ENCODE results near the gene OTOGL. TPM values are rescaled to one million over a fixed set of nuclear protein-coding genes. Genes with fewer than 3 reads are reported as not detected.

The OTOGL gene
- total and polyA plus RNA-seq, 10 donors = 0.09 to 0.88 (median 0.23) TPM; not detected in 1

DNA sequence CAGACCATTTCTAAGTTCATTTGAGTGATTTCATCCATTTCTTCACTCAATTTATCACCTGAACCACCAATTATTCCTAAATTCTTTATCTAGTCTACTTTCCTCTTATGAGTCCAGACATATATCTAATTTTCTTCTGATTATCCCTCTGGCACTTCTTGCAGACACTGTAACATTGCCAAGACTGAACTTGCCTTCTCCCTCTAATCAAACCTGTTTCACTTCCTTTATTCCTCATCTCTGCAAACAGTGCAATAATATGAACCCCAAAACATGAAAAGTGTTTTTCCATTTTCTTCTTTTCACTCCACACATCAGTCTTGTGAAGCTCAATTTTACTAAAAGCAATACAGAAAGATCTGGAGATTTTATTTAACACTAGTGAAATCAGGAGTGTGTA lies 306.9 kb downstream of the OTOGL start:
- no peak overlapping the region for H3K27ac ChIP-seq
- TF ChIP-seq POLR2A (IDR thresholded peaks at IDR 0.05) = no peak
- TF ChIP-seq, protein P1, sequence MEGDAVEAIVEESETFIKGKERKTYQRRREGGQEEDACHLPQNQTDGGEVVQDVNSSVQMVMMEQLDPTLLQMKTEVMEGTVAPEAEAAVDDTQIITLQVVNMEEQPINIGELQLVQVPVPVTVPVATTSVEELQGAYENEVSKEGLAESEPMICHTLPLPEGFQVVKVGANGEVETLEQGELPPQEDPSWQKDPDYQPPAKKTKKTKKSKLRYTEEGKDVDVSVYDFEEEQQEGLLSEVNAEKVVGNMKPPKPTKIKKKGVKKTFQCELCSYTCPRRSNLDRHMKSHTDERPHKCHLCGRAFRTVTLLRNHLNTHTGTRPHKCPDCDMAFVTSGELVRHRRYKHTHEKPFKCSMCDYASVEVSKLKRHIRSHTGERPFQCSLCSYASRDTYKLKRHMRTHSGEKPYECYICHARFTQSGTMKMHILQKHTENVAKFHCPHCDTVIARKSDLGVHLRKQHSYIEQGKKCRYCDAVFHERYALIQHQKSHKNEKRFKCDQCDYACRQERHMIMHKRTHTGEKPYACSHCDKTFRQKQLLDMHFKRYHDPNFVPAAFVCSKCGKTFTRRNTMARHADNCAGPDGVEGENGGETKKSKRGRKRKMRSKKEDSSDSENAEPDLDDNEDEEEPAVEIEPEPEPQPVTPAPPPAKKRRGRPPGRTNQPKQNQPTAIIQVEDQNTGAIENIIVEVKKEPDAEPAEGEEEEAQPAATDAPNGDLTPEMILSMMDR (IDR thresholded peaks at IDR 0.05 in 8 of 11, conservative IDR thresholded peaks at IDR 0.05 in 3 of 11) = no peak
- no peak for DNase-seq
- intact Hi-C loops (cut with DNase I; ENCODE audit: low total_unique reads) = no loop called here
- no peaks in the 10 kb centered on the region for H3K9me3 ChIP-seq
- no peaks in the 10 kb centered on the region for H3K27me3 ChIP-seq (replicated peaks in 1 of 7)
- no peak overlapping the region for H3K4me3 ChIP-seq
- no peaks in the 10 kb centered on the region for H3K4me1 ChIP-seq
- no peaks in the 10 kb centered on the region for H3K36me3 ChIP-seq

DNA sequence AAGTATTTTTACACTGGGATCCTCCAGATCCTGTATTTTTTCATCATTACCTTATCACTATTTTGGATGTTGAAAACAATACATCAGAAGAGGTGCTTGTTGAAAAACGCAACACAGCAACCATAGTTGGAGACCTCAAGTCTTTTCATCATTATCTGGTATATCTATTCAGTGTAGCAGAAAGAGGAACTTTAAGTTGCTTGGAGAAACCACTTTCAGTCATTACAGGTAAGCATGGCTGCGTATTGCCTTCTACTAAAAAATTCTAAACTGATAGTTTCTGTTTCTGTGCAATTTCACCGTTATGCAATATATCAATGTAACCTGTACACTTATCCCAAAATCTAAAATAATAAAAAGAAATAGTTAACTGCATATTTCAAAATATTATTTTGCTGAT lies 312.4 kb downstream of the OTOGL start:
- H3K27ac ChIP-seq = no peak overlapping the region
- H3K36me3 ChIP-seq = no peaks in the 10 kb centered on the region
- no peaks in the 10 kb centered on the region for H3K4me1 ChIP-seq
- 34 to 43% (median 38%) methylated on average over 3 of the region's 3 CpGs for WGBS, 5 donors
- intact Hi-C loops (cut with DNase I; ENCODE audit: low total_unique reads) = no loop called here
- DNase-seq = no peak
- H3K4me3 ChIP-seq = no peak overlapping the region
- no peaks in the 10 kb centered on the region for H3K9me3 ChIP-seq
- no peaks in the 10 kb centered on the region for H3K27me3 ChIP-seq (replicated peaks in 1 of 7)
- TF ChIP-seq, protein P1 (IDR thresholded peaks at IDR 0.05 in 8 of 11, conservative IDR thresholded peaks at IDR 0.05 in 3 of 11) = no peak
- no peak for TF ChIP-seq POLR2AphosphoS5 (IDR thresholded peaks at IDR 0.05)
- TF ChIP-seq POLR2A (IDR thresholded peaks at IDR 0.05) = no peak

DNA sequence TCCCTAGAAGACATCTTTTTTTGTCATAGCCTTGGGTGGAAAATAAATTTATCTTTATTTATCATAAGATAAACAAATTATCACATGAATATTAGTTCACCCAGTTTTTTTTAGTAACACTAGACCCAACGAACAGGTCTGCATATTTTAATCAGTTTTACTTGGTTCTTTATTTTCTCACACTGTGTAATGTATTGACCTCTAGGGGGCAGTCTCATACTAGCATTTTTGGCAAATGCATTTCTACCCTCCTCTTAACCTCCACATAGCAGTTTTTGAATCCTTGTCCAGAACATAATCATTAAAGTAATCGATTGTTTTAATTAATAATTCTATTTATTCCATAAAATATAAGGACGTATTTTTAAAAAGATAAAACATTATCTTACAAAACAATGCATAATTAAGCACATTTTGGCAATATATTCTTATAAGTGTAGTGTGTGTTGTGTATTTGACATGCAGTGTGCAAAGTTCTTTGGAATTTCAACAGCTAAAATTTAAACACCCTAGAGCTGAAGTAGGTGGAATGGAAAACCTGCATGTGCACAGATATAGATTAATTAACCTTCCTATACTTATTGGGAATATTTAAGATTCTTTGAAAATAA lies 313.1 kb downstream of the OTOGL start:
- Histone ChIP-seq H3K36me3 (no peaks in the 10 kb centered on the region), H3K4me1 (no peaks in the 10 kb centered on the region), H3K27me3 (replicated peaks in 1 of 7) (no peaks in the 10 kb centered on the region), H3K27ac (no peak overlapping the region), H3K9me3 (no peaks in the 10 kb centered on the region), H3K4me3 (no peak overlapping the region)
- 2 to 5% (median 4%) methylated on average over 3 of the region's 3 CpGs for WGBS, 5 donors
- TF ChIP-seq, protein P1 (IDR thresholded peaks at IDR 0.05 in 8 of 11, conservative IDR thresholded peaks at IDR 0.05 in 3 of 11) = peak in 7 of 11 experiments; percentile 31 to 64 (median 52)
- no peak for TF ChIP-seq POLR2A (IDR thresholded peaks at IDR 0.05)
- DNase-seq = no peak
- intact Hi-C loops (cut with DNase I; ENCODE audit: low total_unique reads) = no loop called here

DNA sequence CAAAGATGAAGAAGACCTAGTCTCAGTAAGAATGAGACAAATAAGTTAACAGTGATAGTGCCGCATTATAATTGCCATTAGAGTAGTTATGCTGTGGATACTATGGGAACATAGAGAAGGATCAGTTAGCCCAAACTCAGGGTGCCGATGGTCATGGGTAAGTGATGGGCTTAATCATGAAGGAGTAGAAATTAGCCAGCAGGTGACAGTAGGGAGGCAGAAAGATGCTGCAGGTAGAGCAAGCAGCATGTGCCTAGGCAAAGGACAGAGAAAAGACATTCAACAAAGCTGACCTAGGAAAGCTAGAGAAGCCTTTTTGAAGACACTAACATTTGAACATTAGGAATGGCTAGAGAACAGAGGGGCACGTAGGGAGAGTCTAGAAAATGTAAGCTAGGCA lies 314.1 kb downstream of the OTOGL start:
- intact Hi-C loops (cut with DNase I; ENCODE audit: low total_unique reads) = no loop called here
- WGBS, 5 donors = 81 to 92% (median 86%) methylated on average over 3 of the region's 3 CpGs

More for the DNA sequence above, 314.1 kb downstream of the OTOGL start:
- no peak overlapping the region for H3K4me3 ChIP-seq
- no peaks in the 10 kb centered on the region for H3K27me3 ChIP-seq (replicated peaks in 1 of 7)
- H3K27ac ChIP-seq = no peak overlapping the region
- TF ChIP-seq POLR2A (IDR thresholded peaks at IDR 0.05) (no peak), POLR2AphosphoS5 (IDR thresholded peaks at IDR 0.05) (no peak)
- TF ChIP-seq, protein P1 (IDR thresholded peaks at IDR 0.05 in 8 of 11, conservative IDR thresholded peaks at IDR 0.05 in 3 of 11) = no peak
- no peaks in the 10 kb centered on the region for H3K4me1 ChIP-seq
- no peaks in the 10 kb centered on the region for H3K36me3 ChIP-seq
- no peaks in the 10 kb centered on the region for H3K9me3 ChIP-seq
- DNase-seq = no peak
